AG04450 (cell line): ENCODE results near the gene HAVCR2. TPM values are rescaled to one million over a fixed set of nuclear protein-coding genes. Genes with fewer than 3 reads are reported as not detected.
"Not testable (repeated sequence)": the region's sequence is repeated elsewhere in the genome, so short reads cannot be mapped to it uniquely, and the experiment has no call there.

ENCODE experiments used
- CTCF ChIA-PET: fragments of 300-600, 350-600 bp; formaldehyde crosslinking; extraction: SDS; loops from one replicate; lab custom pipeline; 2022; ENCODE audit warnings: antibody characterized with exemption, inconsistent platforms; lab: Charles Lee
- POLR2A ChIA-PET: fragments of 350-600 bp; formaldehyde crosslinking; extraction: SDS; loops from one replicate; lab custom pipeline; 2021; ENCODE audit warnings: antibody characterized with exemption, inconsistent platforms; lab: Yijun Ruan, JAX
- DNase-seq: peaks from one replicate; pipeline ENCODE4 v3.0.0-alpha.2; 2011; ENCODE audit warnings: low read depth, low spot score
- H3K27ac ChIP-seq: one replicate; pipeline ENCODE4 v1.5.1; 2012; ENCODE audit warnings: low read depth, low read length, control low read depth
- H3K27me3 ChIP-seq: one replicate; pipeline ENCODE4 v1.6.0; 2012; ENCODE audit warnings: low read length; ENCODE audit not compliant: control insufficient read depth, insufficient read depth
- H3K4me3 ChIP-seq: 2 replicates; pipeline ENCODE4 v1.5.1; 2011; ENCODE audit warnings: mild to moderate bottlenecking, low read depth, low read length, control low read depth
- H3K9me3 ChIP-seq: 2 replicates; pipeline ENCODE4 v1.5.1; 2012; ENCODE audit warnings: low read length; ENCODE audit not compliant: control insufficient read depth, insufficient read depth
- polyA plus RNA-seq: library from polyadenylated mRNA; depleted of rRNA; stranded (reverse); fragments of >200 nt; gene quantifications from 2 replicates; pipeline ENCODE4 v1.2.3, GENCODE V29; 2011
- TF ChIP-seq, protein P1 (sequence below): IDR thresholded peaks from 2 replicates; pipeline ENCODE4 v1.5.1; 2011; ENCODE audit warnings: low read depth, low read length, control low read depth, inconsistent platforms

Gene HAVCR2
- polyA plus RNA-seq, 1 experiment = not detected

DNA sequence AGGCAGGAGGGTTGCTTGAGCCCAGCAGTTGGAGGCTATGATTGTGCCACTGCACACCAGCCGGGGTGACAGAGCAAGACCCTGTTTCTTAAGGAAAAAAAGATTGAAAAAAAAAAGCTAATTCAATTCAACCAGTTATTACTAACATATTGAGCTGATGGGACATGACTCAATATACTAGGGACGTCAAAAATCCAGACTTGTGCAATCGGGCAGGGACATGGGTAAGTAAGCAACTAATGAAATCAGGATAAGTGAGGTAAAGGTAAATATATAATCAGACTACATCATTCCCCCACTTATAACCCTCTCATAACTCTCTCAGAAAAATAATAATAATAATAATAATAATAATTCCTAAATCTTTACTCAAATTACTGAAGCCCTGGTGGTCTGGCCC lies 49.0 kb downstream of the HAVCR2 start:
- TF ChIP-seq, protein P1, sequence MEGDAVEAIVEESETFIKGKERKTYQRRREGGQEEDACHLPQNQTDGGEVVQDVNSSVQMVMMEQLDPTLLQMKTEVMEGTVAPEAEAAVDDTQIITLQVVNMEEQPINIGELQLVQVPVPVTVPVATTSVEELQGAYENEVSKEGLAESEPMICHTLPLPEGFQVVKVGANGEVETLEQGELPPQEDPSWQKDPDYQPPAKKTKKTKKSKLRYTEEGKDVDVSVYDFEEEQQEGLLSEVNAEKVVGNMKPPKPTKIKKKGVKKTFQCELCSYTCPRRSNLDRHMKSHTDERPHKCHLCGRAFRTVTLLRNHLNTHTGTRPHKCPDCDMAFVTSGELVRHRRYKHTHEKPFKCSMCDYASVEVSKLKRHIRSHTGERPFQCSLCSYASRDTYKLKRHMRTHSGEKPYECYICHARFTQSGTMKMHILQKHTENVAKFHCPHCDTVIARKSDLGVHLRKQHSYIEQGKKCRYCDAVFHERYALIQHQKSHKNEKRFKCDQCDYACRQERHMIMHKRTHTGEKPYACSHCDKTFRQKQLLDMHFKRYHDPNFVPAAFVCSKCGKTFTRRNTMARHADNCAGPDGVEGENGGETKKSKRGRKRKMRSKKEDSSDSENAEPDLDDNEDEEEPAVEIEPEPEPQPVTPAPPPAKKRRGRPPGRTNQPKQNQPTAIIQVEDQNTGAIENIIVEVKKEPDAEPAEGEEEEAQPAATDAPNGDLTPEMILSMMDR = no peak
- ChIA-PET CTCF (no interaction called here), POLR2A (no interaction called here)
- Histone ChIP-seq H3K4me3 (no peak overlapping the region), H3K27ac (no peak overlapping the region), H3K27me3 (no peaks in the 10 kb centered on the region), H3K9me3 (peaks cover 14% of the 10 kb centered on the region)
- DNase-seq = no peak

DNA sequence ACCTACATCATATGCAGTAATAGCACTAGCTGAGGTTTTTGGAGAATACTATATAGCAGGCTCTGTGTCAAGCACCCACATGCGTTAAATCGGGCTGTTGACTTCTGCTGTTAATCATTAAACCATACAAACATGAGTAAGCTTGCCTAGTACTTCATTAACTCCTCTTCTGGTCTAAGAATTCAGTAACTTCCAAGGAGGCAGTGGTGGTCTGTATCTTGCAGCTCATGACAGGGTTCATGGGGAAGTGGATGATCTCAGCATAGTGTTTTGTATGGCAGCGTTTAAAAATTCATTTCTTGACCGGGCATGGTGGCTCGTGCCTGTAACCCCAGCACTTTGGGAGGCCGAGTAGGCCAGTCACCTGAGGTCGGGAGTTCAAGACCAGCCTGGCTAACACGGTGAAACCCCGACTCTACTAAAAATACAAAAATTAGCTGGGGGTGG lies 49.7 kb downstream of the HAVCR2 start, which contains the start of gene HAVCR1:
HAVCR1 (minus strand) TSS at position 24 of the 447 bp plus-strand sequence. CDS start 1,173 bp downstream, outside the sequence.
- POLR2A ChIA-PET = no interaction called here
- Histone ChIP-seq H3K9me3 (peaks cover 13% of the 10 kb centered on the region), H3K27ac (no peak within 1 kb of the TSS), H3K27me3 (no peaks in the 10 kb centered on the region), H3K4me3 (no peak within 1 kb of the TSS)
- DNase-seq = no peak
- TF ChIP-seq, protein P1 = no peak
- CTCF ChIA-PET = no interaction called here

DNA sequence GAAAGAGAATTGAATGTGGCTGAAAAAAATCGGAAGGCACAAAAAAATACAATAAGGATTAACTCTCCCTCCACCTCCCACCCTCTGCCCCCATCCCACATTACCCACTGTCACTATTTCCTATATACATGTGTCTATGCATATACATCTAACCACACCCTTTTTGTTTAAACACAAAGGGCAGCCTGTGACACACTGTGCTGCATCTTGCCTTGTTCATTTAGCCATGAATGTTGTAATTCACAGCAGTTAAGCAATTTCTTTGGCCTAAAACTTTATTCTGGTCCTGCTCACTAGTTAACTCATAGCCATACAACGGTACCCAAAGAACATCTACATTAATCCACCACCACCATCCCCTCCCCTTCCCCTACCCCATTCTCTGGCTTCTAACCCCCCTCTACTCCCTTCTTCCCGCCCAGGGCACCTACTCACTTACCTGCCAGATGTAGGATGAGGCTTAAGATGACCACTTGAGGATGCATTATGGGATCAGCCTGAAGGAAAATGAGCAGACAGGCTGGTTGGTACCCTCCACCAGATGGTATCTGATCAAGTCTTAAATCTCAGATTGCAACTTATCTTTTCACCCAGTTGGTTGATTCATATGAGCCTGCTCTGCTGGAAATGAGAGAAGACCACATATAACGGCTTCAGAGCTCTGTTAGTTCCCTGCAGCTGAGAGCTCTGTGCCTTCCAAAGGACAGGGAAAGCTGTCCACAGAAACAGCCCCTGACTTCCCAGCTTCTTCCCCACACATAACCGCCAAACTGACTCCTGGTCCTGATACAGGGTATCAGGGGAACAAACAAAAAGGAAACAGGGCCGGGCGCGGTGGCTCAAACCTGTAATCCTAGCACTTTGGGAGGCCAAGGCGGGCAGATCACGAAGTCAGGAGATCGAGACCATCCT lies 51.1 kb downstream of the HAVCR2 start:
- TF ChIP-seq, protein P1 = no peak
- Histone ChIP-seq H3K4me3 (no peak overlapping the region), H3K27me3 (no peaks in the 10 kb centered on the region), H3K9me3 (peaks cover 9% of the 10 kb centered on the region), H3K27ac (no peak overlapping the region)
- no peak for DNase-seq
- CTCF ChIA-PET = no interaction called here
- POLR2A ChIA-PET = no interaction called here

GRCh38 chr5:157056848-157057247 lies 52.0 kb downstream of the HAVCR2 start:
- H3K4me3 ChIP-seq = not testable (repeated sequence)

GRCh38 chr5:157051604-157052245 lies 57.1 kb downstream of the HAVCR2 start:
- TF ChIP-seq, protein P1 = no peak
- Histone ChIP-seq H3K27ac (no peak overlapping the region), H3K9me3 (peaks cover 4% of the 10 kb centered on the region), H3K4me3 (no peak overlapping the region), H3K27me3 (no peaks in the 10 kb centered on the region)
- ChIA-PET CTCF (no interaction called here), POLR2A (no interaction called here)
- no peak for DNase-seq

More at GRCh38 chr5:157056848-157057247, 52.0 kb downstream of the HAVCR2 start:
- DNase-seq, POLR2A ChIA-PET, H3K27ac ChIP-seq, H3K27me3 ChIP-seq, H3K9me3 ChIP-seq: not testable (repeated sequence)
- CTCF ChIA-PET = interaction anchor here (0.7 kb wide), 1 partner anchor 150 kb away, joined by 5 read pairs; no protein-coding TSS in a partner anchor
